ENCODE data around the gene CNNM2.
A peak's percentile ranks its signal among the peaks of the same experiment; 100 is the strongest.
"Not testable (repeated sequence)": the region's sequence is repeated elsewhere in the genome, so short reads cannot be mapped to it uniquely, and the experiment has no call there.

The CNNM2 gene

GRCh38 chr10:103120546-103120945 is 202.5 kb downstream of the CNNM2 start:
- peaks cover 14% of the 10 kb centered on the region for H3K36me3 ChIP-seq (ENCODE audit: control insufficient read depth, insufficient read depth, low read length)

GRCh38 chr10:103120977-103121735 is 203.1 kb downstream of the CNNM2 start:
- Histone ChIP-seq H3K27ac (ENCODE audit: low read depth, low read length, severe bottlenecking) (no peak overlapping the region), H3K4me1 (ENCODE audit: control insufficient read depth, insufficient read depth, low read length, poor library complexity, severe bottlenecking) (no peaks in the 10 kb centered on the region), H3K4me3 (ENCODE audit: extremely low read depth, insufficient read depth, low read length, poor library complexity, severe bottlenecking) (no peak overlapping the region), H3K36me3 (ENCODE audit: control insufficient read depth, insufficient read depth, low read length) (peaks cover 18% of the 10 kb centered on the region), H3K9me3 (ENCODE audit: control insufficient read depth, low read length) (no peaks in the 10 kb centered on the region)
- 100% methylated on average over 1 of the region's 2 CpGs for WGBS, 2 experiments (ENCODE audit: insufficient coverage in 2 of 2)

More at GRCh38 chr10:103120546-103120945, 202.5 kb downstream of the CNNM2 start:
- Histone ChIP-seq H3K27ac (ENCODE audit: low read depth, low read length, severe bottlenecking) (no peak overlapping the region), H3K4me3 (ENCODE audit: extremely low read depth, insufficient read depth, low read length, poor library complexity, severe bottlenecking) (no peak overlapping the region), H3K4me1 (ENCODE audit: control insufficient read depth, insufficient read depth, low read length, poor library complexity, severe bottlenecking) (no peaks in the 10 kb centered on the region), H3K9me3 (ENCODE audit: control insufficient read depth, low read length) (no peaks in the 10 kb centered on the region)
- 100% methylated on average over 1 of the region's 2 CpGs; no CpG with 5 or more reads in 1 of the 2 experiments for WGBS, 2 experiments (ENCODE audit: insufficient coverage in 2 of 2)

- Histone ChIP-seq H3K9me3 (ENCODE audit: control insufficient read depth, low read length) (no peaks in the 10 kb centered on the region), H3K4me1 (ENCODE audit: control insufficient read depth, insufficient read depth, low read length, poor library complexity, severe bottlenecking) (no peaks in the 10 kb centered on the region), H3K27ac (ENCODE audit: low read depth, low read length, severe bottlenecking) (no peak overlapping the region), H3K4me3 (ENCODE audit: extremely low read depth, insufficient read depth, low read length, poor library complexity, severe bottlenecking) (no peak overlapping the region), H3K36me3 (ENCODE audit: control insufficient read depth, insufficient read depth, low read length) (peaks cover 23% of the 10 kb centered on the region)
- WGBS, 2 experiments (ENCODE audit: insufficient coverage in 2 of 2): 97 to 100% methylated on average over 2 to 5 of the region's 7 CpGs
Observed at GRCh38 chr10:103123282-103124024, 205.4 kb downstream of the CNNM2 start.

- no peaks in the 10 kb centered on the region for H3K4me1 ChIP-seq (ENCODE audit: control insufficient read depth, insufficient read depth, low read length, poor library complexity, severe bottlenecking)
- H3K36me3 ChIP-seq (ENCODE audit: control insufficient read depth, insufficient read depth, low read length): peaks cover 23% of the 10 kb centered on the region
- H3K4me3 ChIP-seq (ENCODE audit: extremely low read depth, insufficient read depth, low read length, poor library complexity, severe bottlenecking): no peak overlapping the region
- no peaks in the 10 kb centered on the region for H3K9me3 ChIP-seq (ENCODE audit: control insufficient read depth, low read length)
- H3K27ac ChIP-seq (ENCODE audit: low read depth, low read length, severe bottlenecking): no peak overlapping the region
- WGBS, 2 experiments (ENCODE audit: insufficient coverage in 2 of 2): 100% methylated on average over 1 of the region's 4 CpGs; no CpG with 5 or more reads in 1 of the 2 experiments
Observed at GRCh38 chr10:103124420-103125096, 206.5 kb downstream of the CNNM2 start.

- H3K4me3 ChIP-seq (ENCODE audit: extremely low read depth, insufficient read depth, low read length, poor library complexity, severe bottlenecking): no peak overlapping the region
- 95 to 98% methylated on average over 6 of the region's 9 CpGs for WGBS, 2 experiments (ENCODE audit: insufficient coverage in 2 of 2)
- no peaks in the 10 kb centered on the region for H3K4me1 ChIP-seq (ENCODE audit: control insufficient read depth, insufficient read depth, low read length, poor library complexity, severe bottlenecking)
- H3K36me3 ChIP-seq (ENCODE audit: control insufficient read depth, insufficient read depth, low read length): peaks cover 23% of the 10 kb centered on the region
- H3K27ac ChIP-seq (ENCODE audit: low read depth, low read length, severe bottlenecking): peak overlapping the region; percentile 69
- H3K9me3 ChIP-seq (ENCODE audit: control insufficient read depth, low read length): no peaks in the 10 kb centered on the region
Observed at GRCh38 chr10:103125323-103126267, 207.5 kb downstream of the CNNM2 start.

- H3K4me1 ChIP-seq (ENCODE audit: control insufficient read depth, insufficient read depth, low read length, poor library complexity, severe bottlenecking): no peaks in the 10 kb centered on the region
- no CpG with 5 or more reads among the region's 1 CpG for WGBS, 2 experiments (ENCODE audit: insufficient coverage in 2 of 2)
Observed at GRCh38 chr10:103127241-103127640, 209.1 kb downstream of the CNNM2 start.

GRCh38 chr10:103130180-103130579 is 212.1 kb downstream of the CNNM2 start:
- not testable (repeated sequence) for H3K4me3 ChIP-seq (ENCODE audit: extremely low read depth, insufficient read depth, low read length, poor library complexity, severe bottlenecking); H3K27ac ChIP-seq (ENCODE audit: low read depth, low read length, severe bottlenecking); H3K4me1 ChIP-seq (ENCODE audit: control insufficient read depth, insufficient read depth, low read length, poor library complexity, severe bottlenecking)
- WGBS, 2 experiments (ENCODE audit: insufficient coverage in 2 of 2): no CpG with 5 or more reads among the region's 5 CpGs
- peaks cover 17% of the 10 kb centered on the region for H3K9me3 ChIP-seq (ENCODE audit: control insufficient read depth, low read length)
- peaks cover 59% of the 10 kb centered on the region for H3K36me3 ChIP-seq (ENCODE audit: control insufficient read depth, insufficient read depth, low read length)

More at GRCh38 chr10:103127241-103127640, 209.1 kb downstream of the CNNM2 start:
- Histone ChIP-seq H3K9me3 (ENCODE audit: control insufficient read depth, low read length) (peaks cover 10% of the 10 kb centered on the region), H3K27ac (ENCODE audit: low read depth, low read length, severe bottlenecking) (no peak overlapping the region), H3K36me3 (ENCODE audit: control insufficient read depth, insufficient read depth, low read length) (peaks cover 40% of the 10 kb centered on the region), H3K4me3 (ENCODE audit: extremely low read depth, insufficient read depth, low read length, poor library complexity, severe bottlenecking) (no peak overlapping the region)

GRCh38 chr10:103130910-103131309 is 212.8 kb downstream of the CNNM2 start:
- WGBS, 2 experiments (ENCODE audit: insufficient coverage in 2 of 2): no CpG with 5 or more reads among the region's 1 CpG
- Histone ChIP-seq H3K9me3 (ENCODE audit: control insufficient read depth, low read length) (peaks cover 17% of the 10 kb centered on the region), H3K27ac (ENCODE audit: low read depth, low read length, severe bottlenecking) (no peak overlapping the region), H3K36me3 (ENCODE audit: control insufficient read depth, insufficient read depth, low read length) (peaks cover 65% of the 10 kb centered on the region), H3K4me3 (ENCODE audit: extremely low read depth, insufficient read depth, low read length, poor library complexity, severe bottlenecking) (no peak overlapping the region), H3K4me1 (ENCODE audit: control insufficient read depth, insufficient read depth, low read length, poor library complexity, severe bottlenecking) (no peaks in the 10 kb centered on the region)

- H3K27ac ChIP-seq (ENCODE audit: low read depth, low read length, severe bottlenecking); H3K4me1 ChIP-seq (ENCODE audit: control insufficient read depth, insufficient read depth, low read length, poor library complexity, severe bottlenecking); H3K4me3 ChIP-seq (ENCODE audit: extremely low read depth, insufficient read depth, low read length, poor library complexity, severe bottlenecking): not testable (repeated sequence)
- H3K36me3 ChIP-seq (ENCODE audit: control insufficient read depth, insufficient read depth, low read length): peaks cover 91% of the 10 kb centered on the region
- H3K9me3 ChIP-seq (ENCODE audit: control insufficient read depth, low read length): peaks cover 17% of the 10 kb centered on the region
- WGBS, 2 experiments (ENCODE audit: insufficient coverage in 2 of 2): 83 to 100% methylated on average over 2 to 3 of the region's 3 CpGs
Observed at GRCh38 chr10:103135168-103135567, 217.1 kb downstream of the CNNM2 start.

GRCh38 chr10:103139803-103140202 is 221.7 kb downstream of the CNNM2 start:
- Histone ChIP-seq H3K9me3 (ENCODE audit: control insufficient read depth, low read length) (peaks cover under 1% of the 10 kb centered on the region), H3K4me3 (ENCODE audit: extremely low read depth, insufficient read depth, low read length, poor library complexity, severe bottlenecking) (no peak overlapping the region), H3K27ac (ENCODE audit: low read depth, low read length, severe bottlenecking) (no peak overlapping the region), H3K36me3 (ENCODE audit: control insufficient read depth, insufficient read depth, low read length) (peaks cover 87% of the 10 kb centered on the region), H3K4me1 (ENCODE audit: control insufficient read depth, insufficient read depth, low read length, poor library complexity, severe bottlenecking) (no peaks in the 10 kb centered on the region)
- 88 to 90% methylated on average over 2 to 3 of the region's 3 CpGs for WGBS, 2 experiments (ENCODE audit: insufficient coverage in 2 of 2)
